GM12872 (cell line): ENCODE results near the gene ALOX5AP.

Experiments used
- CTCF ChIP-seq: IDR thresholded peaks from 3 replicates; pipeline ENCODE4 v1.5.1; 2011; ENCODE audit warnings: low read depth, mild to moderate bottlenecking, low read length, moderate library complexity; ENCODE audit not compliant: insufficient read depth

Gene ALOX5AP

GRCh38 chr13:30715837-30716236, 19.5 kb upstream of the ALOX5AP start:
- no peak for TF ChIP-seq CTCF

- TF ChIP-seq CTCF = no peak
Observed at GRCh38 chr13:30718661-30719524, 16.4 kb upstream of the ALOX5AP start.

- TF ChIP-seq CTCF = no peak
Observed at GRCh38 chr13:30719525-30719914, 15.8 kb upstream of the ALOX5AP start.

- TF ChIP-seq CTCF = no peak
Observed at GRCh38 chr13:30720172-30720869, 15.0 kb upstream of the ALOX5AP start.

GRCh38 chr13:30721936-30722335, 13.4 kb upstream of the ALOX5AP start:
- TF ChIP-seq CTCF = no peak

GRCh38 chr13:30722361-30722760, 13.0 kb upstream of the ALOX5AP start:
- TF ChIP-seq CTCF = no peak

- no peak for TF ChIP-seq CTCF
Observed at GRCh38 chr13:30724778-30725177, 10.6 kb upstream of the ALOX5AP start.
